ENCODE data around the gene CIB4.

Gene CIB4

GRCh38 chr2:26645762-26646161, 4.6 kb upstream of the CIB4 start:
- no peaks in the 10 kb centered on the region for H3K36me3 Mint-ChIP-seq (ENCODE audit: low read depth)
- no peak for TF ChIP-seq CTCF (IDR thresholded peaks at IDR 0.05; ENCODE audit: unreplicated experiment in 3 of 3)
- no peak overlapping the region for H3K27ac Mint-ChIP-seq
- H3K4me3 Mint-ChIP-seq, result no peak overlapping the region
- H3K27me3 Mint-ChIP-seq (ENCODE audit: low read depth), result peaks cover 25% of the 10 kb centered on the region
- H3K9me3 Mint-ChIP-seq, result no peaks in the 10 kb centered on the region
- peaks cover 27% of the 10 kb centered on the region for H3K4me1 Mint-ChIP-seq

- Mint-ChIP-seq H3K27me3 (ENCODE audit: low read depth) (peaks cover 31% of the 10 kb centered on the region), H3K36me3 (ENCODE audit: low read depth) (no peaks in the 10 kb centered on the region), H3K4me3 (no peak overlapping the region), H3K27ac (no peak overlapping the region), H3K9me3 (no peaks in the 10 kb centered on the region), H3K4me1 (peaks cover 22% of the 10 kb centered on the region)
- no peak for TF ChIP-seq CTCF (IDR thresholded peaks at IDR 0.05; ENCODE audit: unreplicated experiment in 3 of 3)
Measured at GRCh38 chr2:26644188-26644835, 3.1 kb upstream of the CIB4 start.

- H3K36me3 Mint-ChIP-seq (ENCODE audit: low read depth), result no peaks in the 10 kb centered on the region
- peaks cover 31% of the 10 kb centered on the region for H3K27me3 Mint-ChIP-seq (ENCODE audit: low read depth)
Measured at GRCh38 chr2:26642429-26642828, 1.3 kb upstream of the CIB4 start.

GRCh38 chr2:26640331-26640745, 828 bp downstream of the CIB4 start:
- peaks cover 12% of the 10 kb centered on the region for H3K4me1 Mint-ChIP-seq
- H3K9me3 Mint-ChIP-seq, result no peaks in the 10 kb centered on the region
- H3K27me3 Mint-ChIP-seq (ENCODE audit: low read depth), result peaks cover 24% of the 10 kb centered on the region
- no peak for TF ChIP-seq CTCF (IDR thresholded peaks at IDR 0.05; ENCODE audit: unreplicated experiment in 3 of 3)
- no peak overlapping the region for H3K4me3 Mint-ChIP-seq
- peak overlapping the region in 2 of 3 experiments; percentile 25 to 37 for H3K27ac Mint-ChIP-seq
- H3K36me3 Mint-ChIP-seq (ENCODE audit: low read depth), result no peaks in the 10 kb centered on the region

More at GRCh38 chr2:26642429-26642828, 1.3 kb upstream of the CIB4 start:
- H3K4me1 Mint-ChIP-seq, result peaks cover 22% of the 10 kb centered on the region
- no peak for TF ChIP-seq CTCF (IDR thresholded peaks at IDR 0.05; ENCODE audit: unreplicated experiment in 3 of 3)
- H3K27ac Mint-ChIP-seq, result no peak overlapping the region
- no peak overlapping the region for H3K4me3 Mint-ChIP-seq
- no peaks in the 10 kb centered on the region for H3K9me3 Mint-ChIP-seq

GRCh38 chr2:26639685-26640243, 1.4 kb downstream of the CIB4 start:
- Mint-ChIP-seq H3K27ac (no peak overlapping the region), H3K27me3 (ENCODE audit: low read depth) (peaks cover 19% of the 10 kb centered on the region), H3K9me3 (no peaks in the 10 kb centered on the region), H3K4me3 (no peak overlapping the region), H3K4me1 (peaks cover 12% of the 10 kb centered on the region), H3K36me3 (ENCODE audit: low read depth) (no peaks in the 10 kb centered on the region)
- TF ChIP-seq CTCF (IDR thresholded peaks at IDR 0.05; ENCODE audit: unreplicated experiment in 3 of 3), result no peak

GRCh38 chr2:26637811-26638310, 3.3 kb downstream of the CIB4 start:
- Mint-ChIP-seq H3K4me1 (peaks cover 12% of the 10 kb centered on the region), H3K9me3 (no peaks in the 10 kb centered on the region), H3K27me3 (ENCODE audit: low read depth) (peaks cover 8% of the 10 kb centered on the region), H3K27ac (no peak overlapping the region), H3K4me3 (no peak overlapping the region), H3K36me3 (ENCODE audit: low read depth) (no peaks in the 10 kb centered on the region)
- TF ChIP-seq CTCF (IDR thresholded peaks at IDR 0.05; ENCODE audit: unreplicated experiment in 3 of 3), result no peak
